ENCODE measurements around the gene R3HDML. TPM values are rescaled to one million over a fixed set of nuclear protein-coding genes. Genes with fewer than 3 reads are reported as not detected.

Gene R3HDML
- total RNA-seq, 2 experiments from 2014 or later, result not detected

GRCh38 chr20:44390280-44390679, 53.4 kb downstream of the R3HDML start:
- H3K4me3 ChIP-seq (ENCODE audit: low read length), result no peak overlapping the region
- ChIA-PET POLR2A (no interaction called here), CTCF (no interaction called here)
- Mint-ChIP-seq H3K9me3 (no peaks in the 10 kb centered on the region), H3K4me3 (no peak overlapping the region), H3K4me1 (ENCODE audit: low read depth) (peaks cover 12% of the 10 kb centered on the region), H3K27ac (no peak overlapping the region), H3K36me3 (ENCODE audit: low read depth) (no peaks in the 10 kb centered on the region), H3K27me3 (peaks cover 4% of the 10 kb centered on the region)
- no peak overlapping the region for H3K27ac ChIP-seq (ENCODE audit: low read depth in 1 of 2, low read length in 2 of 2)
- no peak for TF ChIP-seq CTCF (IDR thresholded peaks at IDR 0.05)
- peaks cover 8% of the 10 kb centered on the region for H3K4me1 ChIP-seq (ENCODE audit: insufficient read depth, low read length)
- no peak for DNase-seq
- H3K9me3 ChIP-seq (ENCODE audit: control insufficient read depth in 1 of 2, insufficient read depth in 1 of 2, low read length in 2 of 2), result no peaks in the 10 kb centered on the region
- H3K36me3 ChIP-seq (ENCODE audit: insufficient read depth, low read length), result no peaks in the 10 kb centered on the region
- ATAC-seq (ENCODE audit: poor library complexity), result no peak
- intact Hi-C loops (cut with DNase I, micrococcal nuclease), result no loop called here
- H3K27me3 ChIP-seq (ENCODE audit: control insufficient read depth in 1 of 2, insufficient read depth in 2 of 2, low read length in 2 of 2), result peaks cover 4% of the 10 kb centered on the region in 2 experiments

GRCh38 chr20:44392088-44392775, 55.4 kb downstream of the R3HDML start:
- no peaks in the 10 kb centered on the region for H3K9me3 ChIP-seq (ENCODE audit: control insufficient read depth in 1 of 2, insufficient read depth in 1 of 2, low read length in 2 of 2)
- no peak for DNase-seq
- Mint-ChIP-seq H3K36me3 (ENCODE audit: low read depth) (no peaks in the 10 kb centered on the region), H3K27me3 (peaks cover 4% of the 10 kb centered on the region), H3K27ac (no peak overlapping the region), H3K9me3 (no peaks in the 10 kb centered on the region), H3K4me1 (ENCODE audit: low read depth) (peaks cover 11% of the 10 kb centered on the region), H3K4me3 (no peak overlapping the region)
- no peaks in the 10 kb centered on the region for H3K36me3 ChIP-seq (ENCODE audit: insufficient read depth, low read length)
- ATAC-seq (ENCODE audit: poor library complexity), result no peak
- peaks cover 8% of the 10 kb centered on the region for H3K4me1 ChIP-seq (ENCODE audit: insufficient read depth, low read length)
- ChIA-PET CTCF (interaction anchor here (0.7 kb wide), 1 partner anchor 218 kb away, joined by 3 read pairs; no protein-coding TSS in a partner anchor), POLR2A (interaction anchor here (0.6 kb wide), 1 partner anchor 205 kb away, joined by 3 read pairs; no protein-coding TSS in a partner anchor)
- no peak overlapping the region for H3K4me3 ChIP-seq (ENCODE audit: low read length)
- peaks cover 0 to 4% of the 10 kb centered on the region in 2 experiments for H3K27me3 ChIP-seq (ENCODE audit: control insufficient read depth in 1 of 2, insufficient read depth in 2 of 2, low read length in 2 of 2)
- TF ChIP-seq CTCF (IDR thresholded peaks at IDR 0.05), result no peak
- no peak overlapping the region for H3K27ac ChIP-seq (ENCODE audit: low read depth in 1 of 2, low read length in 2 of 2)
- intact Hi-C loops (cut with DNase I, micrococcal nuclease), result no loop called here

GRCh38 chr20:44392776-44393607, 56.1 kb downstream of the R3HDML start:
- Mint-ChIP-seq H3K4me3 (no peak overlapping the region), H3K27me3 (peaks cover 4% of the 10 kb centered on the region), H3K27ac (no peak overlapping the region), H3K4me1 (ENCODE audit: low read depth) (peaks cover 5% of the 10 kb centered on the region), H3K9me3 (no peaks in the 10 kb centered on the region), H3K36me3 (ENCODE audit: low read depth) (no peaks in the 10 kb centered on the region)
- Histone ChIP-seq H3K4me3 (ENCODE audit: low read length) (no peak overlapping the region), H3K9me3 (ENCODE audit: control insufficient read depth in 1 of 2, insufficient read depth in 1 of 2, low read length in 2 of 2) (no peaks in the 10 kb centered on the region), H3K4me1 (ENCODE audit: insufficient read depth, low read length) (peaks cover 8% of the 10 kb centered on the region), H3K36me3 (ENCODE audit: insufficient read depth, low read length) (no peaks in the 10 kb centered on the region), H3K27me3 (ENCODE audit: control insufficient read depth in 1 of 2, insufficient read depth in 2 of 2, low read length in 2 of 2) (peaks cover 0 to 4% of the 10 kb centered on the region in 2 experiments), H3K27ac (ENCODE audit: low read depth in 1 of 2, low read length in 2 of 2) (no peak overlapping the region)
- intact Hi-C loops (cut with DNase I, micrococcal nuclease), result no loop called here
- TF ChIP-seq CTCF (IDR thresholded peaks at IDR 0.05), result no peak
- ChIA-PET POLR2A (interaction anchor here (0.6 kb wide), 1 partner anchor 204 kb away, joined by 3 read pairs; no protein-coding TSS in a partner anchor), CTCF (no interaction called here)
- ATAC-seq (ENCODE audit: poor library complexity), result no peak
- no peak for DNase-seq

All from CD4-positive, alpha-beta T cell (primary cell).